OCI-LY7 (cell line): ENCODE measurements around the gene MOV10. TPM values are rescaled to one million over a fixed set of nuclear protein-coding genes. Genes with fewer than 3 reads are reported as not detected.

Source experiments
- BruUV-seq: library from RNA; stranded (reverse); fragments of 400-500 nt; replicated peaks from 2 replicates; lab custom pipeline; 2021; lab: Mats Ljungman, UMichigan
- CTCF ChIA-PET: fragments of 300-600 bp; sonication (Branson Sonifier 250); formaldehyde crosslinking; loops from one replicate; lab custom pipeline; 2022; ENCODE audit warnings: antibody characterized with exemption; ENCODE audit not compliant: unreplicated experiment; lab: Charles Lee
- POLR2A ChIA-PET: fragments of 300-600 bp; sonication (Branson Sonifier 250); formaldehyde crosslinking; loops from one replicate; lab custom pipeline; 2022; ENCODE audit warnings: antibody characterized with exemption; lab: Charles Lee
- DNase-seq: peaks from one replicate; pipeline ENCODE4 v3.0.0-alpha.2; 2015; ENCODE audit warnings: low spot score
- H2AFZ ChIP-seq: fragments of 200-600 bp; sonication (generic), shearing (Covaris generic); 2 replicates; pipeline ENCODE4 v1.6.1; 2014; ENCODE audit warnings: mild to moderate bottlenecking, antibody characterized with exemption, low read length, moderate library complexity
- H3K27ac ChIP-seq: fragments of 200-600 bp; sonication (generic); 2 replicates; pipeline ENCODE4 v1.5.1; 2014; ENCODE audit warnings: mixed run types, low read depth, mild to moderate bottlenecking, moderate library complexity, low read length, inconsistent platforms; ENCODE audit not compliant: poor library complexity, severe bottlenecking
- H3K36me3 ChIP-seq: fragments of 200-600 bp; sonication (generic); 2 replicates; pipeline ENCODE4 v1.6.1; 2014; ENCODE audit warnings: mild to moderate bottlenecking, antibody characterized with exemption, low read length, moderate library complexity, mixed read lengths; ENCODE audit not compliant: insufficient read depth
- H3K4me1 ChIP-seq: fragments of 200-600 bp; sonication (generic); 2 replicates; pipeline ENCODE4 v1.5.1; 2014; ENCODE audit warnings: mild to moderate bottlenecking, low read length; ENCODE audit not compliant: insufficient read depth, poor library complexity, severe bottlenecking
- H3K4me2 ChIP-seq: fragments of 200-600 bp; sonication (generic); 2 replicates; pipeline ENCODE4 v1.6.1; 2014; ENCODE audit warnings: mild to moderate bottlenecking, low read length
- H3K4me3 ChIP-seq: fragments of 200-600 bp; sonication (generic); 2 replicates; pipeline ENCODE4 v1.5.1; 2014; ENCODE audit warnings: mild to moderate bottlenecking, low read depth, low read length; ENCODE audit not compliant: poor library complexity, severe bottlenecking
- H3K79me2 ChIP-seq: fragments of 200-600 bp; sonication (generic); 2 replicates; pipeline ENCODE4 v1.6.1; 2016; ENCODE audit warnings: low read depth, mild to moderate bottlenecking, low read length, moderate library complexity, mixed read lengths; ENCODE audit not compliant: insufficient read depth
- H3K9me2 ChIP-seq: fragments of 200-600 bp; sonication (generic); 2 replicates; pipeline ENCODE4 v1.6.1; 2016; ENCODE audit warnings: mild to moderate bottlenecking, low read length, mixed read lengths; ENCODE audit not compliant: insufficient read depth
- H3K9me3 ChIP-seq: fragments of 200-600 bp; sonication (generic); 2 replicates; pipeline ENCODE4 v1.6.1; 2014; ENCODE audit warnings: mild to moderate bottlenecking, mixed run types, low read length, mixed read lengths
- H4K20me1 ChIP-seq: fragments of 200-600 bp; sonication (generic); 2 replicates; pipeline ENCODE4 v1.6.1; 2014; ENCODE audit warnings: mild to moderate bottlenecking, antibody characterized with exemption, low read length, moderate library complexity, mixed read lengths; ENCODE audit not compliant: insufficient read depth
- CTCF ChIP-seq: fragments of 200-600 bp; sonication (generic); conservative IDR thresholded peaks from 2 replicates; pipeline ENCODE4 v1.5.1; 2014; ENCODE audit warnings: mild to moderate bottlenecking, antibody characterized with exemption, low read length, moderate library complexity, mixed read lengths
- EZH2phosphoT487 ChIP-seq: fragments of 200-600 bp; sonication (generic); IDR thresholded peaks from 2 replicates; pipeline ENCODE4 v1.6.1; 2018; ENCODE audit warnings: low read depth, borderline replicate concordance, mild to moderate bottlenecking, mixed run types, antibody characterized with exemption, low read length, moderate library complexity, mixed read lengths
- intact Hi-C: fragments of 100-400 bp; cut with micrococcal nuclease; formaldehyde crosslinking; loops from one replicate; pipeline ENCODE4 v1.10.0; 2022; ENCODE audit not compliant: unreplicated experiment
- total RNA-seq, 2 experiments: library from RNA; depleted of rRNA in 1 of 2; stranded (reverse); fragments of >200 nt in 1 of 2; shearing (Covaris generic) in 1 of 2; gene quantifications; 2 replicates each; pipeline ENCODE4 v1.2.3, GENCODE V29; 2014 to 2022

MOV10 gene
- total RNA-seq, 2 experiments from 2014 or later: 28.2 to 32.4 TPM

GRCh38 chr1:112665857-112666256, 8.6 kb upstream of the MOV10 start:
- no peak overlapping the region for H3K27ac ChIP-seq
- no peak overlapping the region for H3K4me2 ChIP-seq
- H4K20me1 ChIP-seq: no peaks in the 10 kb centered on the region
- H3K9me3 ChIP-seq: no peaks in the 10 kb centered on the region
- H3K9me2 ChIP-seq: no peaks in the 10 kb centered on the region
- DNase-seq: no peak
- H3K79me2 ChIP-seq: no peaks in the 10 kb centered on the region
- BruUV-seq: no TSS peak
- no peak for TF ChIP-seq EZH2phosphoT487
- TF ChIP-seq CTCF: no peak
- ChIA-PET CTCF (no interaction called here), POLR2A (no interaction called here)
- H3K4me3 ChIP-seq: no peak overlapping the region
- intact Hi-C loops: no loop called here
- peaks cover 98% of the 10 kb centered on the region for H3K36me3 ChIP-seq
- H2AFZ ChIP-seq: no peak overlapping the region
- H3K4me1 ChIP-seq: peaks cover 2% of the 10 kb centered on the region

GRCh38 chr1:112666946-112667345, 7.5 kb upstream of the MOV10 start:
- POLR2A ChIA-PET: no interaction called here

More at GRCh38 chr1:112666946-112667345, 7.5 kb upstream of the MOV10 start:
- Histone ChIP-seq H3K36me3 (peaks cover 98% of the 10 kb centered on the region), H3K9me2 (no peaks in the 10 kb centered on the region), H3K79me2 (no peaks in the 10 kb centered on the region), H3K4me3 (no peak overlapping the region), H4K20me1 (no peaks in the 10 kb centered on the region), H2AFZ (no peak overlapping the region), H3K27ac (no peak overlapping the region), H3K4me1 (peaks cover 2% of the 10 kb centered on the region), H3K4me2 (no peak overlapping the region), H3K9me3 (no peaks in the 10 kb centered on the region)
- CTCF ChIA-PET: no interaction called here
- DNase-seq: no peak
- TF ChIP-seq CTCF (no peak), EZH2phosphoT487 (no peak)
- BruUV-seq: no TSS peak
- intact Hi-C loops: no loop called here
